NCI-H2196 treated with DMSO at 0.1 percent for 48 hours (cell line): Measurements from ENCODE around the gene ANTKMT.

ENCODE experiments used
- DNase-seq: peaks from one replicate; lab custom pipeline; 2025; ENCODE audit not compliant: unreplicated experiment; lab: John Stamatoyannopoulos, UW

The ANTKMT gene

DNA sequence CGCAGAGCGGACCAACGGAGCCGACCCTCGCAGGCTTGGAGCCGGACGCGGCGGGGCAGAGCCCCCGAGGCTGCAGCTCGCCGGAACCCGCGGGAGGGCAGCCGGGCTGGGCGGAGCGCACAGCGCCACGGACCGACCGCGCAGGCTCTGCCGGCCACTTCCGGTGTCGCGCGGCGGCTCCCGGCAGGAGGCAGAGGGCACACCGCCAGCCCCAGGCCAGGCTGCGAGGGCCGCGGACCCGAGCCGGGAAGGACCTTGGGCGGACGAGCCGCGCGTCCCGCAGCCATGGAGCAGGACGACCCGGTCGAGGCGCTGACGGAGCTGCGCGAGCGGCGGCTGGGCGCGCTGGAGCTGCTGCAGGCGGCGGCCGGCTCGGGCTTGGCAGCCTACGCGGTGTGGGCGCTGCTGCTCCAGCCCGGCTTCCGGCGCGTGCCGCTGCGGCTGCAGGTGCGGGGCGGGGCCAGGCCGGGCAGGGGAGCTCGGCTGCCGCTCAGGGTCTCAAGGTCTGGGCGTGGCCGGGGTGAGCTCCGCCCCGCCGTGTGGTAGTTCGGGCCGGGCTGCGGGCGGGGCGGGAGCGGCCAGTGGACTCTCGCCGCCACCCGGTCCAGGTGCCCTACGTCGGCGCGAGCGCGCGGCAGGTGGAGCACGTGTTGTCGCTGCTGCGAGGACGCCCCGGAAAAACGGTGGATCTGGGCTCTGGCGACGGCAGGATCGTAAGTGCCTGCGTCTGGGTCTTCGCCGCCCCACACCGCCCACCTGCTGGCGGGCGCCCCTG, at the start of gene ANTKMT:
ANTKMT (plus strand) TSS at position 157 of the 775 bp plus-strand sequence; CDS start at position 286, 129 bp downstream.
- peak; percentile 93 for DNase-seq

GRCh38 chr16:671353-672131, 49.4 kb upstream of the ANTKMT start:
- no peak for DNase-seq

- DNase-seq = no peak
Measured at GRCh38 chr16:672371-672770, 48.6 kb upstream of the ANTKMT start.

- no peak for DNase-seq
Measured at GRCh38 chr16:672851-673250, 48.1 kb upstream of the ANTKMT start.

DNA sequence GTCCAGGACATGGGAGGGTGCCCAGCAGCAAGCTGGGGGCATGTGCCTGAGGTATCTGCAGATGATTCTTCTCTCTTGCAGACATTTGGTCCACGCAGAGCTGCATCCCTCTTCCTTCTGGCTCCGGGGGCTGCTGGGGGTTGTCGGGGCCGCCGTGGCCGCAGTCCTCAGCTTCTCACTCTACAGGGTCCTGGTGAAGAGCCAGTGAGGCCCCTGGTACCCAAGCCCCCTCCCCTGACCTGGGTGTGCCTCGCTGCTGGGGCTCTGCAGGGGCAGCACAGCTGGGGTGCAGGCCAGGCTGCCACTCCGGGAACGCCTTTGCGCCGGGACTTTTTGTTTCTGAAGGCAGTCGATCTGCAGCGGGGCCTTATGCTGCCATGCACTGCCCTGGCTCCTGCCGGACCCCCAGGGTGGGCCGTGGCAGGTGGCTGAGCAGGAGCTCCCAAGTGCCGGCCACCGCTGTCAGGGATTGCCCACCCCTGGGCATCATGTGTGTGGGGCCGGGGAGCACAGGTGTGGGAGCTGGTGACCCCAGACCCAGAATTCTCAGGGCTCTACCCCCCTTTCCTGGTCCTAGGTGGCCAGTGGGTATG, 47.5 kb upstream of the ANTKMT start:
- DNase-seq = no peak

DNA sequence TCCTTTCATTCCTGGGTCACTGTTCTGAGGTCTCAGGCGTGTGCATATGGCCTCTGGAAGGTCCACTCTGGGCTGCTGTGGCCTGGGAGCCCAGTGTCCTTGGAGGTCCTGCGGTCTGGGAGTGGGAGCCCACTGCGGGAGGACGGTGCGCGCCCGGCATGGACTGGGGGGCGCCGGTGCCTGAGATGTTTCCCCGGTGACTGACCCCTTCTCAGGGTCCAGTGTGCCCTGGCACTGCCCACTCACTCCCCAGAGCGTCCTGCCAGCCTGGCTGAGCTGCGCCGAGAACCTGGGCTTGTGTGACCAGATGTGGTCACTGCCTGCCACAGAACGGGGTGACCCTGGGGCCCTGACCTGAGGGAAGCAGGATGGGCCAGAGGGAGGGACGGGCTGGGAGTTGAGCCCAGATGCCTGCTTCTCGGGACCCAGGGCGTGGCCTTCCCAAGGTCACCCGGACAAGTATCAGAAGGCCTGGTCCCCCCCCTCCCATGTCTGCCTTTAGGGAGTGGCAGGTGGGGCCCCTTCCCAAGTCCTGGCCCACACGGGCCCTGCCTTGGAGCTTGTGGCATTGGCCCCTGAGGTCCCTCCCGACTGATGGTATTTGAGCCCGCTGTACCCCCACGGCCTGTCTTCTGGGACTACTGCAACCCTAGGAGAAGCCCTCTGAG, 46.6 kb upstream of the ANTKMT start:
- no peak for DNase-seq

DNA sequence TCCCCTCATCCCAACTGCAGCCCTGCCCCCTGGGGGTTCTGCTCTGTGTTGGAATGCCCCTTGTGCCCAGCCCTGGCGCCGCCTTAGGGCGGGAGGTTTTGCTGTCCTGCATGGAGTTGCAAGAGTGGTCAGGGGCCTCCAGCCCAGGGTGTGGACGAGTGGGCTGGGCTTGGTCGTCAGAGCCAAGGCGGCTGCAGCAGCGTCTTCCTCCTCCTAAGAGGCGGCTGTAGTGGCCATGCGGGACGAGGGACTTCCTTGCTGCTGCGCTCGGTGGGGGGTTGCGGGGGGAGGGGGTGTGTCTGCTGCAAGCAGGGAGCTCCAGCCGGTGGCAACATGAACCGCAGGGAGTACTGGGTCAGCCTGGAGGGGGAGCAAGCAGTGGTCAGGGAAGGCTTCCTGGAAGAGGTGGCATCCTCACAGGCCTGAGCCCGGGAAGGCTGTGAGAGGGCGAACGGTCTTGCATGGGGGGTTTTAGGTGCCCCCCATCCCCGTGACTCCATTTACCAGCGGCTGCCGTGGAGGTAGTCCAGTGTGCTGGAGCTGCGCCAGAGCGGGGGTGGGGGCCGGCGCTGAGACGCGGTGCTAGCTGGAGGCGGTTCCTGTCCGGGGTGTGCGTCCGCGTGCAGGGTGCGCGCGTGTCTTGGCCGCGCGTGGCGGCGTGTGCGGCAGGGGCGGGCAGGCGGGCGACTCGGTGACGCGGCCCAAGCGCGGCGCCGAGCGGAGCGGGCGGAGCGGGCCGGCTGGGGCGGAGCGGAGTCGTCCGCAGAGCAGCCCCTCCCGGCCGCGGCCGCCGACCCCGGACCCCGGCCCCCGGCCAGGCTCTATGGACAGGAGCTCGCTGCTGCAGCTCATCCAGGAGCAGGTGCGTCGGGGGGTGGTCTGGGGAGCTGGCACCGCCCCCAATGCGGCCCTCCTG, 45.7 kb upstream of the ANTKMT start, which contains the start of gene RHBDL1:
RHBDL1 (plus strand) TSS at position 704 of the 916 bp plus-strand sequence; CDS start at position 824, 120 bp downstream.
- DNase-seq = no peak

DNA sequence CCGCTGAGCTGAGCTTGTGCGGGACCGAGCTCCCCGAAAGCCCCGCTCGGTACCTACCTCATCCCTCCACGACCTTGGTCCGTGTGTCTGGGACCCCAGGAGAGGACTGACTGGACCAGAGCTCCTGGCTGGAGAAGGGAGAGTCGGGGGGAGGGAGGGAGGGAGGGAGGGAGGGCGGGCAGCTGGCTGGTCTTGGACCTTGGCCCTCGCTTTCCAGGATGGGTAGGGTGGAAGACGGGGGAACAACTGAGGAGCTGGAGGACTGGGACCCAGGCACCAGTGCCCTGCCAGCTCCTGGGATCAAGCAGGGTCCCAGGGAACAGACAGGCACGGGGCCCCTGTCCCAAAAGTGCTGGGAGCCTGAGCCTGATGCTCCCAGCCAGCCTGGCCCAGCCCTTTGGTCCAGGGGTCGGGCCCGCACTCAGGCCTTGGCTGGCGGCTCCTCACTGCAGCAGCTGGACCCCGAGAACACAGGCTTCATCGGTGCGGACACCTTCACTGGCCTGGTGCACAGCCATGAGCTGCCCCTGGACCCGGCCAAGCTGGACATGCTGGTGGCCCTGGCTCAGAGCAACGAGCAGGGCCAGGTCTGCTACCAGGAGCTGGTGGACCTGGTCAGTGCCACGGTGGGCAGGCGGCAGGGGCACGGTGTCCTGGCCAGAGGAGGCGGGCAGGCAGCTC, 44.9 kb upstream of the ANTKMT start:
- no peak for DNase-seq

DNA sequence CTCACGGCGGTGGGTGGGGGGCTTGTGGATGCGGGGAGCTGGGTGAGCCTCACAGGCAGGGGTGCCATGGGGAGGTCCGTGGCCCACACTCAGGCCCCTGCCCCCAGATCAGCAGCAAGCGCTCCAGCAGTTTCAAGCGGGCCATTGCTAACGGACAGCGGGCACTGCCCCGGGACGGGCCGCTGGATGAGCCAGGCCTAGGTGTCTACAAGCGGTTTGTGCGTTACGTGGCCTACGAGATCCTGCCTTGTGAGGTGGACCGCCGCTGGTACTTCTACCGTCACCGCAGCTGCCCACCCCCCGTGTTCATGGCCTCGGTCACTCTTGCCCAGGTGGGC, 44.4 kb upstream of the ANTKMT start:
- DNase-seq = no peak

DNA sequence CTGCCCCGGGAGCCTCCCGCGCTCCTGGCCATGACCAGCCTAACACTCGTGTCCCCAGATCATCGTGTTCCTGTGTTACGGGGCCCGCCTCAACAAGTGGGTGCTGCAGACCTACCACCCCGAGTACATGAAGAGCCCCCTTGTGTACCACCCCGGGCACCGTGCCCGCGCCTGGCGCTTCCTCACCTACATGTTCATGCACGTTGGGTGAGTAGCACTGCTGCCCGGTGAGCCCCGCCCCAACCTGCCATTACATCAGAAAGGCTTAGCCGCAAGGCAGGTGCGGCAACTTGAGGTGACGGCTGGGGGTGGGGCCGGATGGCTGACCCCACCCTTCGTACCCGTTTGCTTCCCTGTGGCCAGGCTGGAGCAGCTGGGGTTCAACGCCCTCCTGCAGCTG, 44.0 kb upstream of the ANTKMT start:
- DNase-seq = peak; percentile 80

DNA sequence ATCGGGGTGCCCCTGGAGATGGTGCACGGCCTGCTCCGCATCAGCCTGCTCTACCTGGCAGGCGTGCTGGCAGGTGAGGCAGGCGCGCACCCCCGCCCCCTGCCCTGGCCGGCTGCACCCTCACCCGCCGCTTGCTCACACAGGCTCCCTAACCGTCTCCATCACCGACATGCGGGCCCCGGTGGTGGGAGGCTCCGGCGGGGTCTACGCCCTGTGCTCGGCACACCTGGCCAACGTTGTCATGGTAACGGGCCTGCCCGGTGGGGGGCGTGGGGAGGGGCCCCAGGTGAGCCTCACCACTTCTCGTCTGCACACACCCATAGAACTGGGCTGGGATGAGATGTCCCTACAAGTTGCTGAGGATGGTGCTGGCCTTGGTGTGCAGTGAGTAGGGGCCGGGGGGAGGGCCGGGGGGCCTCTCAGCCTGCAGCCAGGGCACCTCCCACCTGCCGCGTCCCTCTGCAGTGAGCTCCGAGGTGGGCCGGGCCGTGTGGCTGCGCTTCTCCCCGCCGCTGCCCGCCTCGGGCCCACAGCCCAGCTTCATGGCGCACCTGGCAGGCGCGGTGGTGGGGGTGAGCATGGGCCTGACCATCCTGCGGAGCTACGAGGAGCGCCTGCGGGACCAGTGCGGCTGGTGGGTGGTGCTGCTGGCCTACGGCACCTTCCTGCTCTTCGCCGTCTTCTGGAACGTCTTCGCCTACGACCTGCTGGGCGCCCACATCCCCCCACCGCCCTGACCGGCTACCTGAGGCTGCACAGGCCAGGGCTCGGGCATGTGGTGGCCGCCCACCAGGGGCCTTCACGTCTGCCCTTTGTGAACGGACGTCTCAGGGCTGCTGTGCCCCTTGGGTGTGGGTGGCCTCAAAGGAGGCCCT, 43.4 kb upstream of the ANTKMT start:
- peak; percentile 33 for DNase-seq

DNA sequence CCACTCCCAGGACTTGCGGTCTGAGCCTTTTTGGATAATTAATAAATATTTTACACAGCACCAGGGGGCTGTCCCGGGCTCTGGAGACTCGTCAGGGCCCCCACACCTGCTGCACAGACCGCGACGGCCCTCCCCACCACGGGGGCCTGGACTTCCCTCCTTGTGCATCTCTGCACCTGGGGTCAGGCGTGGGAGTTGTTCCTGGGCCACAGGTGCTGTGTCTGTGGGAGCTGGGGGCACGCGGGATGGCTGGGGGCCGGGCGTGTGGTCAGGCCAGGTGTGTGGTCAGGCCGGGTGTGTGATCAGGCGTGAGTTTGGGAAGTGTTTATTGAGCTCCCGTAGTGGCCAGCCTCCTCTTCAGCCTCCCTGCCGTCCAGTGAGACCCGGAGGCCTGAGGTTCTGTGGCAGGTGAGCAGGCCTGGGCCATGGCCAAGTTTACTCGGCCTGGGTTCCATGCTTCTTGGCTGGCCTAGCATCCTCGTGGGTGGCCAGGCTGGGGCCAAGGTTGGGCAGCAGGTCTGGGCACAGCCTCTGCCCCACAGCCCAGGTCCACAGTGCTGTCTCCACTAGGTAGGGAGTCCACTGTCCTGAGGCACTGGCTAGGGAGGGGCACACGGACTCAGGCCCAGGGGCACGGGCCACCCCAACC, 42.6 kb upstream of the ANTKMT start:
- DNase-seq = peak; percentile 21

DNA sequence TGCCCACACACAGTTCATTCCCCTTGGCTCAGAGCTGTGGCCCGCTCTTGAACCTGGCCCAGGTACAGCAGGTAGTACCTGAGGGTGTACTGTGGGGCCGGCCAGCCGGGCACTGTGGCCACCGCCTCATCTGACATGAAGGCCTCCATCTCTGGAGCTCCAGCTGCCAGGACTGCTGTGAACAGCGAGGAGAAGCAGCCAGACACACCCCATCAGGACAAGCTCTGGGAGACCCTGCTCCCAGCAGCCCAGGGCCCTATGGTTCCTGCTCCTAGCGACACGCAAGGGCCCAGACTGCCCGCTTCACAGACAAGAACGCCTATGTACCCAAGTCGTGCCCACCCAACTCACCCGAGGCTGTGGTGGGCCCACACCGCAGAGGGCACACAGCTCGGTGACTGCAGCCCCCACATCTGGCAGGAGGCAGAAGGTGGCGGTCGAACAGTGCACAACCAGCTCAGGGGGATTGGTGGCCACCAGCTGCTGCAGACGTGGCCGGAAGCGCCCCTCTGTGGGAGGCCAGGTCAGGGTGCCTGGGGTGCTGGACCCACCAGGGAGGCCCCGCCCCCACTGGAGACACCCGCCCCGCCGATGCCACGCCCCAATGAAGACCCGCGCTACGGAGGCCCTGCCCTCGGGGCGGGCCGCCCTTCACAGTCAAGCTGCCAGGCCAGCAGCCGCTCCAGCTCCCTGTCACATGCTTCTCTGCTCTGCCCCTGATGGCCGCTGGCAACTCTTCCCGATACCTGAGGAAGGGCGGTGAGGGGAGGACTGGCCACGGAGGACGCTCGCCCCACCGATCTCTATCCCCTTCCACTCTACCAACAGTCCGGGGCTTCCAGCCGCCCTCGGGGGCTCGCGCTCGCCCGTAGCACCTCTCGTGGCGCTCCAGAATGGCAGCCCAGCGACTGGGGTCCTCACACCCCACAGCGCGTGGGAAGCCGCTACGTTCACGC, 41.8 kb upstream of the ANTKMT start:
- peak; percentile 67 for DNase-seq

GRCh38 chr16:679814-680624, 40.9 kb upstream of the ANTKMT start, which contains the start of gene STUB1:
TSS of gene STUB1 (plus strand) at chr16:680410. CDS start at chr16:680526, 116 bp downstream.
- DNase-seq = peak; percentile 83

DNA sequence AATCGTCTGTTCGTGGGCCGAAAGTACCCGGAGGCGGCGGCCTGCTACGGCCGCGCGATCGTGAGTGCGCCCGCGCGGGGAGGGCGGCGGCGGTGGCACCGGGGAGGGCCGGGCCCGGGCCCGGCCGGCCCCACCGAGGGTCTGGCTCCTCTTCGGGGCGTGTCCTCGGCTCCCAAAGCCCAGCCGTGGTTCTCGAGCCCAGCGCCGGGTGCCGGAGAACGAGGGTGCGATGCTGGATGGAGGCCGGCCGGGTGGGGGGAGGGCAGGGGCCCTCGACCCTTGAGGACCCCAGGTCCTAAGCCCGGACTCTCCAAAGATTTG, 40.4 kb upstream of the ANTKMT start:
- DNase-seq = no peak

GRCh38 chr16:680967-681745, 39.8 kb upstream of the ANTKMT start:
- no peak for DNase-seq
